Hematopoietic multipotent progenitor cell (in vitro differentiated cells): ENCODE results near the gene MEIS1. TPM values are rescaled to one million over a fixed set of nuclear protein-coding genes. Genes with fewer than 3 reads are reported as not detected.
A peak's percentile ranks its signal among the peaks of the same experiment; 100 is the strongest.

Source experiments
- DNase-seq, 3 donors: peaks; one replicate each; pipeline ENCODE4 v3.0.0-alpha.2; 2011 to 2015; ENCODE audit warnings: low read depth in 2 of 3, low spot score in 2 of 3
- total RNA-seq: library from RNA; depleted of rRNA; stranded (reverse); fragments of >200 nt; gene quantifications from one replicate; pipeline ENCODE4 v1.2.3, GENCODE V29; 2012

MEIS1 gene
- total RNA-seq, 1 donor: 96.9 TPM

GRCh38 chr2:66497431-66498288 is 62.7 kb downstream of the MEIS1 start:
- DNase-seq: no peak

- DNase-seq: no peak
These were observed 63.5 kb downstream of the MEIS1 start for GRCh38 chr2:66498289-66498975.

GRCh38 chr2:66501267-66501666 is 66.3 kb downstream of the MEIS1 start:
- DNase-seq: no peak

GRCh38 chr2:66506265-66506664 is 71.3 kb downstream of the MEIS1 start:
- no peak for DNase-seq

GRCh38 chr2:66507673-66508201 is 72.8 kb downstream of the MEIS1 start:
- DNase-seq: no peak

GRCh38 chr2:66508484-66509071 is 73.7 kb downstream of the MEIS1 start:
- peak in 1 of 3 donors; percentile 64 for DNase-seq

GRCh38 chr2:66509326-66509811 is 74.4 kb downstream of the MEIS1 start:
- DNase-seq: no peak

- DNase-seq: no peak
These were observed 77.7 kb downstream of the MEIS1 start for GRCh38 chr2:66512626-66513025.

GRCh38 chr2:66515743-66516142 is 80.8 kb downstream of the MEIS1 start:
- no peak for DNase-seq

- DNase-seq: no peak
These were observed 81.6 kb downstream of the MEIS1 start for GRCh38 chr2:66516499-66516898.

- no peak for DNase-seq
These were observed 82.8 kb downstream of the MEIS1 start for GRCh38 chr2:66517772-66518171.

- DNase-seq: no peak
These were observed 84.4 kb downstream of the MEIS1 start for GRCh38 chr2:66519264-66519843.

- DNase-seq: no peak
These were observed 86.5 kb downstream of the MEIS1 start for GRCh38 chr2:66521291-66521922.

GRCh38 chr2:66522611-66523376 is 87.9 kb downstream of the MEIS1 start:
- no peak for DNase-seq

GRCh38 chr2:66523377-66523969 is 88.5 kb downstream of the MEIS1 start:
- no peak for DNase-seq

GRCh38 chr2:66523990-66524389 is 89.1 kb downstream of the MEIS1 start:
- no peak for DNase-seq

GRCh38 chr2:66525606-66526005 is 90.7 kb downstream of the MEIS1 start:
- DNase-seq: peak in 2 of 3 donors; percentile 46 to 57

- DNase-seq: peak in 2 of 3 donors; percentile 34 to 46
These were observed 91.3 kb downstream of the MEIS1 start for GRCh38 chr2:66526180-66526579.
